ENCODE data around the gene DENR.

Gene DENR

GRCh38 chr12:122724641-122725243 is 27.9 kb upstream of the DENR start:
- H3K4me3 ChIP-seq (ENCODE audit: low read depth, low read length): no peak overlapping the region
- no peak for TF ChIP-seq CTCF (IDR thresholded peaks at IDR 0.05; ENCODE audit: low read depth, low read length)

- H3K4me3 ChIP-seq (ENCODE audit: low read depth, low read length): no peak overlapping the region
- TF ChIP-seq CTCF (IDR thresholded peaks at IDR 0.05; ENCODE audit: low read depth, low read length): no peak
Observed at GRCh38 chr12:122725452-122726079, 27.1 kb upstream of the DENR start.

GRCh38 chr12:122726080-122726558 is 26.5 kb upstream of the DENR start:
- no peak overlapping the region for H3K4me3 ChIP-seq (ENCODE audit: low read depth, low read length)
- TF ChIP-seq CTCF (IDR thresholded peaks at IDR 0.05; ENCODE audit: low read depth, low read length): no peak

GRCh38 chr12:122729583-122730214 is 22.9 kb upstream of the DENR start:
- H3K4me3 ChIP-seq (ENCODE audit: low read depth, low read length): no peak overlapping the region
- TF ChIP-seq CTCF (IDR thresholded peaks at IDR 0.05; ENCODE audit: low read depth, low read length): no peak

GRCh38 chr12:122730215-122731014 is 22.2 kb upstream of the DENR start, which contains the start of gene HCAR1:
Gene HCAR1, minus strand, starts transcription at chr12:122730844. Its CDS starts 505 bp downstream, at chr12:122730339.
- TF ChIP-seq CTCF (IDR thresholded peaks at IDR 0.05; ENCODE audit: low read depth, low read length): no peak
- no peak within 1 kb of the TSS for H3K4me3 ChIP-seq (ENCODE audit: low read depth, low read length)

GRCh38 chr12:122732170-122732569 is 20.5 kb upstream of the DENR start:
- TF ChIP-seq CTCF (IDR thresholded peaks at IDR 0.05; ENCODE audit: low read depth, low read length): no peak
- H3K4me3 ChIP-seq (ENCODE audit: low read depth, low read length): no peak overlapping the region

Measured in WI38 (cell line).